ENCODE results near the gene LRBA.
"Not testable (repeated sequence)": the region's sequence is repeated elsewhere in the genome, so short reads cannot be mapped to it uniquely, and the experiment has no call there.

The LRBA gene

DNA sequence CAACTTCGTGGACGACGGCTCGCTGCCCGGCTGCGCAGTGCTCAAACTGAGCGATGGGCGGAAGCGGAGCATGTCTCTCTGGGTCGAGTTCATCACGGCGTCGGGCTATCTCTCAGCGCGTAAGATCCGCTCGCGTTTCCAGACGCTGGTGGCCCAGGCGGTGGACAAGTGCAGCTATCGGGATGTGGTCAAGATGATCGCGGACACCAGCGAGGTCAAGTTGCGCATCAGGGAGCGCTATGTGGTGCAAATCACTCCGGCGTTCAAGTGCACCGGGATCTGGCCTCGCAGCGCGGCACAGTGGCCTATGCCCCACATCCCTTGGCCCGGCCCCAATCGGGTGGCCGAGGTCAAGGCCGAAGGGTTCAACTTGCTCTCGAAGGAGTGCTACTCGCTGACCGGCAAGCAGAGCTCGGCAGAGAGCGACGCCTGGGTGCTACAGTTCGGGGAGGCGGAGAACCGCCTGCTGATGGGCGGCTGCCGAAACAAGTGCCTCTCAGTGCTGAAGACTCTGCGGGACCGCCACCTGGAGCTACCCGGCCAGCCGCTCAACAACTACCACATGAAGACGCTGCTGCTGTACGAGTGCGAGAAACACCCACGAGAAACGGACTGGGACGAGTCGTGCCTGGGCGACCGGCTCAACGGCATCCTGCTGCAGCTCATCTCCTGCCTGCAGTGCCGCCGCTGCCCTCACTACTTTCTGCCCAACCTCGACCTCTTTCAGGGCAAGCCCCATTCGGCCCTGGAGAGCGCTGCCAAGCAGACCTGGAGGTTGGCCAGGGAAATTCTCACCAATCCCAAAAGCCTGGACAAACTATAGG is 431.6 kb downstream of the LRBA start:
- DNase-seq = no peak

DNA sequence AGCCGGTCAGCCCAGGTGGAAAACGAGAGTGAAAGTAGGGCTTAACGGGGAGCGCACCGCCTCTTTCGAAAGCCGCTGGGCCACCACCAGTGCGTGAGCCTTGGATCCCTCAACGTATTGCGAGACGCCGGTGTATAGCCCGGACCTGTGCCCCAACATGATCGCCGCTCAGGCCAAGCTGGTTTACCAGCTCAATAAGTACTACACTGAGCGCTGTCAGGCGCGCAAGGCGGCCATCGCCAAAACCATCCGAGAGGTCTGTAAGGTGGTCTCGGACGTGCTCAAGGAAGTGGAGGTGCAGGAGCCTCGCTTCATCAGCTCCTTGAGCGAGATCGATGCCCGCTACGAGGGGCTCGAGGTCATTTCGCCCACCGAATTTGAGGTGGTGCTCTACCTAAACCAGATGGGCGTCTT is 432.2 kb downstream of the LRBA start:
- DNase-seq = no peak

DNA sequence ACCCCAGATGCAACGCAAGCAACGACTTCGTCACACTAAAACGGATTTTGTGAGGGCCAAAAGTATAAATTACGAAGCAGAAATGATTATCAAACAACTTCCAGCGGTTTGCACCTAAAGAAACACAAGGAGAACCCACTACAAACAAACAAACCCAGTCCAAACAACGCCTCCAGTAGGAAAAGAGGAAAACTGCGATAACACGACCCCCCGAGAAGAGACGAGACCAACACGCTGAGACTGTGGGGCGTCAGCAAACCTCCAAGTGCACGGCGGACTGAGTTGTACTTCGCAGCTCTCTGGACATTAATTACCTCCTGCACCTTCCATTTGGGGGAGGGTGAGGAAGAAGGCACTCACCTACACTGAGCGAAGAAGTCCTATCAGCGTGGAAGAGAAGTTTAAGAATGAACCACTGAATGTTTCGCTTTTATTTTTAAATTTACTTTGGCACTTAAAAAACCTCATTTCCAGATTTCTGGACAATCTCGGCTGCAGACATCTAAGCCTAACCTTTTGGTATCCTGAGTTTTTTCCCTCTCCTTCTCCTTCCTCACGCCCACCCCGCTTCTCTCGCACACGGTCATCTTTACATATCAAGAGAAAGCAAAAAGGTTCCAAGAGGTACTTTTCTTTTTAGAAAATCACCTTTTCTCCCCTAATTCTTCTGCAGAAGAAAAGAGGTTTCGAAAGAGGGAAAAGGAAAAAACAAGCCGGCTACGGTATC is 432.8 kb downstream of the LRBA start, which contains the start of gene MAB21L2:
Gene MAB21L2, plus strand, starts transcription at position 6 of the 727 bp plus-strand sequence. CDS start 879 bp downstream, outside the sequence.
- no peak for DNase-seq

DNA sequence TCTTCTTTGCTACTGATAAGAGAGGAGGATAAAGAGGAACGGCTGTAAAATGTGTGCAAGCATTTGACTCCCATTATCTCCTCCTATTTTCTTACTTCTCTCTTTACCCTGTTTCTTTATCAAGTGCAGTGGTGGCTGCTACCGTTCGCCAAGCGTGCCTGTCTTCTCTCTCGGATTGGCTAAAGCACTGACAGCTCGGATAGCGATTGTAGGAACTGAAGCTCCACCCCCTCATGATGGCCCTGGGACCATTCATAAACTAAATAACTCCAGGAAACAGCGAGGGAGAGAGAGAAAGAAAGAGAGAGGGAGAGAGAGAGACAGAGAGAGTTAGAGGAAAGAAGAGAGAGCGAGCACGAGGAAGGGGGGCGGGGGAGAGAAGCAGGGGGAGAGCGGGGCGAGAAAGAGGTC is 433.4 kb downstream of the LRBA start:
- no peak for DNase-seq

DNA sequence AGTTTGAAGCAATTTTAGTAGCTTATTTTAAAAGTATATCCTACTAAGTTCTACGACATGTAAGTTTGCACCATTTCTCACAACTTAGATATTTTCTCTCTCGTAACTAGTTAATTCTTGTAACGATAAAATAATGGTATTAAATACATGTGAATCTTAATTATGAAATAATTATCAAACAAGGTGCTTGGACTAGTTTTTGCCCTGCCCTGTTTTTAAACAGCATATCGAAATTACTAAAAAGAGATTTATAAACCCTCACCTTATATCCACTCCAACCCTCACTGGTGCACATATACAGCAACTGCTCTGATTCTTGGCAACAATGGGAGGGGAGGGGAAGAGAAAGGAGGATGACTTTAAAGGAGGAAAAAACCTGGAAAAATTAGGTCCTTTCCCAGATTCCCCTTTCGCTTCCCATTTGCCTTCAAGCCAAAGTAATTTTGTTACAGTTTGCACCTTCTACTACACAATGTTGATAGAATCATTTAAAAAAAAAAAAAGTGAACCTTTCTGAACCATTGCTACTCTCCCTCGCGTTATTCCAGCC is 434.0 kb downstream of the LRBA start:
- no peak for DNase-seq

DNA sequence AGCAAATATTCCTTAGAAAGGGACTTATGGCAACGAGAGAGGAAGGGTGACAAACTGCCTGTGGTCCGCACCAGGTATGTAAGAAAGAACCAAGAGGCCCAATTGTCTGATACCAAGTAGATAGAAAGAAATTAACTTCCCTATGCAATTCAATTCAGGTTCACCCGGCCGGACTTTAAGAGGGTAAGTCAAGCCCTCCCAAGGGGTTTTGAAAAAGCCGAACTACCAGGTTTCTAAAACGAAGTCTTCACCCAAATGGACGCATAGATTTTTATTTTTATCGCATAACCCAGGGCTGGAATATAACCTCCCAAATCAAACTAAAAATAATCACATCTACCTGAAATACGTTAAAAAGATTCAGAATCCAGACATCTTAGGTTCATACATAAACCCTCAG is 434.8 kb downstream of the LRBA start:
- no peak for DNase-seq

DNA sequence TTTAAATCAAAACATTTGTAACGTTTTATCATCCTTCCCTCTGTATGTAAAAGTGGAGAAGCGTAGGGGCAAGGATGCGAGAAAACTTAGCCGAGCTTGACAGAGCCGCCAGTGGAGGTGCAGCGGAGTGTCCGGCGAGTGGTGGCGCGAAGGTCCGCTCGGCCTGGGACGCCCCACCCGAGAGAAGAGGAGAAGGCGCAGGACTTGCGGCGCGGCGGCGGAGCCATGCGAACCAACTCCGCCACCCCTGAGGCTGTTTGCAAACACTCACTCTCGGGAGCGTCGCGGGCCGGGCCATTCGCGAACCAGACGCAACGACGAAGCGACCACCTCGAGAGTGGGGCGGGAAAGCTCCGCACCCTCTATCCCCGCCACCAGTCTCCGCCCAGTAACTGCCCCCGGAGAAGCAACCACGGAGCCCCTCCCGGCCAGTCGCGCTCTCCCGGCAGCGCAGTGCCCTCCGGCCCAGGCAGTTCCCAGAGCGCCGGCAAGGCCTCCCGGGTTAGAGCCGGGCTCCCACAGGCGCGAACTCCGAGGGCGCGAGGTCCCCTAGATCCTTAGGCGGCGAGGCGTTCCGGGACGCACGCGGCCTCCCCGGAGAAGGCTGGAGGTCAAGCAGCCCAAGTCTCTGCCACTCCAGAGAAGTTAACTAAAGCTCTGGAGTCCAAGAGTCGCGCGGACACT is 435.4 kb downstream of the LRBA start:
- no peak for DNase-seq

DNA sequence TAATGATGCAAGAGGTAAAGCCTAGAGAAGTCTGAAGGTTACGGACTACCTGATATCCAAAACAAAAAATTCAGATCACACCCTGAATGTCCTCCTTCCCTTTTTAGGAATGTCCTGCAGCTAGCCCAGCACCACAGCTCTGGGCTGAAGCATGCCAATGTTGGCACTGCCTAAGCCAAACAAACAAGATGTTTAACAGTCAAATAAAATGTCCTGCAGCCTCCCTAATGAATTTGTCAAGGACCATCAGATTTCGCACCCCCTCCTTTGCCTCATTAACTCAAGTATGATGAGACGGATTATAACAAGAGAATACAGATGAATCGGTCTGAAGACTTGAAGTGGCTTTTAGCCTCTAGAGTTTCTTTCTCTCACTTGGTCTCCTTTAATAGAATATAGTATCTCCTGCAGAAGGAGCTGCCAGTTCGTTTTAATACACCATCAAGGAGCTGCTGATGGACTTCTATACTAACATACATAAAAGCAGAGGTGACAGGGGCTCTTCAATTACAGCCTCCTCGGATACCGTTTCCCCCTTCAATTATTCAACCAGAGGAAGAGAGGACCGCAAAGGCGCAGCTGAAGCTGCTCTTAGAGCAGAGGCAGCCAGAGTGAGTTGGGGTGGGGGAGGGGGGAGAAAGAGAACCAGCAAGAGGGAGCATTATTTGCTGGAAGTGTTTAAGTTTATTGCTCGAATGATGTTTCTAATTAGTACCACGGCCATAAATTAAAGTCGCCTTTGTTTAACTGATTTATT is 436.2 kb downstream of the LRBA start:
- no peak for DNase-seq

DNA sequence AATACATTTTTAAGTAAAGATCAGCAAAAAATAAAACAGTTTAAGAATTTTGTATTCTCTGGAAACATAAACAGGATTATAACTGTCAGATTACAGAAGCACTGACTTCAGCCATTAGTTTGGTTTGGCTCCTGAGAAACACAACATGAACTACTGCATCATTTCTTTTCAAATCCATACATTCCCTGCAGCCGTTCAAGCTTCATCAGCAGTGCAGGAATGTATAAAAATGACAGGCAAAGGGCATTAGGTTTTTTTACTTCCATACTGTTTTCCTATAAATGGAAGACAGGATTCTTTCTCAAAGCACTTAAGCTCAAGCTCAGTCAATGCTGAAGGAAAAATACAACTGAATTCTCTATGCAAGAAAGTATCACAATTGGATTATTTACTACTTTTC is 437.3 kb downstream of the LRBA start:
- DNase-seq = no peak

DNA sequence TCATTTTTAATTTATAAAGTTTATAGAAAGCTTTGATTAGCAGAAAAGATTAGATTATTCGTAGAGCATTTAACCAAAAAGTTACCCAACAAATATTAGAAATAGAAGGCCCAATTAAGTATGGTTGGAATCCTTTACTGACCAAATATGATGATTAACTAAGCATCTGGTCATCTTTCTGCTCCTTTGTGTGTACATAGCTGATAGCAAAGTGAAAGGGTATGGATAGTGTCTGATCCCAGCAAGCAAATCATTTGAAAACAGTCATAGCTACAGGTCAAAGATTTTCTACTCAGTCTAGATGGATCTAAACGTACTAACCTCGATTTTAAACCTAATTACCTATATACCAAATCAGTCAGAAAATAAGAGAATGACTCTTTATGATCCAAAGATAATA is 440.4 kb downstream of the LRBA start:
- DNase-seq = no peak

DNA sequence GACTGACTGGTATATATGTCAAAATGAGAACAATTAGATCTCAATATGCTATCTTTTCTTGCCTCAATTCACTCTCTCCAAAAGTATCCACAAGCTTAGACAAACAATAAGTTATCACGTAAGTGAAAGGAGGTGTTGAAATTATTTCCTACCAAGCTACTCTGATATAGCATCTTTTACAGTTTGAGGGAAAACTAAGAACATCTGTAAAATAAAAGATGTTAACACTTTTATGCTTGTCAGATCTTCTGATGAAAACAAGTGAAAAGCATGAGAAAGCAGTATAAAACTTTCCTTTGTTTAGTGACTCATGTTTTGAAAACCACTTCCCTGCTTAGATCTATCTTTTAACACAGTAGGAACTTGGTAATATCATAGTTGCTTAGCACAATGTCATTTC is 441.6 kb downstream of the LRBA start:
- DNase-seq = no peak

DNA sequence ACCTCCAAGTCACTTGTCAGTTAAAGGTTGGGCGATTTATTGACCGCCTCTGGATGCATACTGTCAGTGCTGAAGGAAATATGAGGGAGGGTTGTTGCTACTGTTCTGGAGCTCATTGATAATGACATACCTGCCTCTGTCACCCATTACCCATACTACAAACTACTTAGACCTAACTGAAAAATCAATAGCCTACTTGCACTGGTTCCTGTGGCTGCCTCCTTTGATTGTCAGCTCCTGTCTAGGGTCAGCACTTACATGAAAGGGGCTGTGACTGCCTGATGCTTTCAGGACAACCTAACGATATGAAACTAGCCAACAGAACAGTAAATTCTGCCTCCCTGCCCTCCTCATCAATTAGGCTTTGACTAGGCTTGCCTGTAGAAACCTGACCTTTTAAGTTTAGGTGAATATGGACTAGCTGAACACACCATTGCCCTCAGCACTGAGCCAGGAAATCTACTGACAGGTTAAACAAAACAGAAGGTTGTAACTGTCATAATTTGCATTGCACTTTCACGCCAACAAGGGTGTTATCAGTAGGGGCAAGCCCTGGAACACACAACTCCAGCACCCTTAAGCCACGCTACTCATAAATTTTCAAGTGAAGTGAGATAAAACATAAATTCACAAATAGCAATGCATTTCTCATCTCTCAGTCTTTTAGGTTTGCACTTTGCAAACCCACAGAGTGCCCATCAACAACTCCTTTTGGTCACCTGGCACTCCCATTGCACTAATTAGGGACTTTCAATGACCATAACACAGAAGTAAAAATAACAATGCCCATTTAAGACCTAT is 442.2 kb downstream of the LRBA start:
- DNase-seq = no peak

DNA sequence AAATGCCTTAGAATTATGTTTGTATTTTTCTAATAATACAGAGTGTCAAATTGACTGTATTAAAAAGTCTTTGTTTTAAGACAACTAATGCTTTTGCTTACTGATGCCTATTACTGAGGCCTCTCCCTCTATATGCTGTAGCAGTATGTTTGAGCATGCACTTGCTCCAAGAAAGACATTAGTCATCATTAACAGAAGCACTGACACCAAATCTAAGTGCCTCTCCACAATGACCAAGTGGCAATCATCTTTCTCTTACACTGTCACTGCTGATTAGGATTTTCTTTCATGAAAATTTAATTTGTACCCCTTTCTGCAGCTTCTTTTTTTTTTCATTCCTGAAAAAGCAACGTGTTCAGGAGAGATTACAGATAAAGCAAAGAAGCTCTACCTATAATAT is 444.2 kb downstream of the LRBA start:
- no peak for DNase-seq

DNA sequence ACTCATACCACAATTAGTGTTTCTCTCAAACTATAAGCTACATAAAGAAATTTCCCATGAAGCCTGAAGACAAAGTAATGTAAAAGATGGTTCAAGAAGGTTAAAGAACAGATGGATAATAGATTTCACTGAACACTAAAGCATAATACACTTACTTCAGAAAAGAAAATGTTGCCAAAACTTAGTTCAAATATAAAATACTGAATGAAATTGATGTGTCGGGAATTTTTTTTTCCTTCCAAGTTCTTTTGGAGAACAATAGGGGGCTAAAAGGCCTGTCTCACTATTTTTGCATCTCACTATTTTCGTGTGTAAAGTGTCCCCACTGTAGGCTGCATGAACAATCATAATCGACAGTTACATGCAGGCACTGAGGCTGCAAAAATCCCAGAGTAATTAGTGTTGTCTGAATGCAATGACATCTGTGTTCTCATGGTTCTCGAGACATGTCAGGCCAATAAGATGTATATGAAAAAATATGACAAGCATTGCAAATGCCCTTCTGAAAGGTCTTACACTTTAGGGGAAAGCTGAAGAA is 445.0 kb downstream of the LRBA start:
- DNase-seq = no peak

DNA sequence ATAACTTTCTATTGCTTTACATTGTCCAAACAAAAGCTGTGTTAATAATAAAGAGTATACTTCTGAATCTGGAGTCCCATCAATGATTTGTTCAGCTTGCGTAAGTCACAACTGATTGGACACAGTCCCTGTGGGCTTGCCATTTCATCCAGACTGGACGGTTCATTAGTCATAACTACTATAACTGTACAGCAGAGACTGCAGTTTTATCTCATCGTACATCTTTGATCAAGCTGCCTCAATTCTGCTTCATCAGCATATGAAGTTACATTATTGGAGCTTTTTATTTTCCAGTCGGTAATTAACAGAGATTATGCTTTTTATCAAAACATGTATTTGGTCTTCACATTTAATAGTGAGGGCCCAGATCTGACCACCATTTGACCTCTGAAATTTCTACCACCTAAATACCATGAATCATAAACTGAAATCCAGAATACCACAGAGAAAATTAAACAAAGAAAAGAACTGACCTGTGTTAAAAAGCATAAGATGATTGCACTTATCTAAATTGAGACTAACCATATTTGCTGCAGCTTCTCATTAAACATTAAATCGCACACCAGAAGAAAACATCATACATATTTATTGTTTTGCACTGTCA is 445.6 kb downstream of the LRBA start:
- DNase-seq = no peak

DNA sequence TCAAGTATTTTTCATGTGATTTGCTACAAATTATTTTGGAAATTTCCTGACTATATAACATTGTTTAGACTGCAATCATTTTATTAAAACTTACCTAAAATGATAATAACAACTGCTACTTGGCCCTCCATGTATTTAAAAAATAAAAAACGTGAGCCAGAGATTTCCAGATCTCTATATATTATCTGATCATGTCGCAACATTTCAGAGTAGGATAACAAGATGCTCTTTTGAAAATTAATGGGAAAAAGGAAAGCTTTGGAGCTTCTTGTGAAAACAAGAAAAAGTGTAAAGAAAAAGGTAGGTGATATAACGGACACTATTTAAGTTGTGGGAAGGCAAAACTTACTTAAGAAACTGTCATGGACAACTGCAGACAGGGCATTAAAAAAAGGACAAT is 448.0 kb downstream of the LRBA start:
- DNase-seq = no peak

DNA sequence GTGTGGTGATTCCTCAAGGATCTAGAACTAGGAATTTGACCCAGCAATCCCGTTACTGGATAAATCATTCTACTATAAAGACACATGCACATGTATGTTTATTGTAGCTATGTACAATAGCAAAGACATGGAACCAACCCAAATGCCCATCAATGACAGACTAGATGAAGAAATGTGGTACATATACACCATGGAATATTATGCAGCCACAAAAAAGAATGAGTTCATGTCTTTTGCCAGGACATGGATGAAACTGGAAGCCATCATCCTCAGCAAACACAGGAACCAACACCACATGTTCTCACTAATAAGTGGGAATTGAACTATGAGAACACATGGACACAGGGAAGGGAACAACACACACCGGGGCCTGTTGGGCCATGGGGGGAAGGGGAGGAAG is 450.1 kb downstream of the LRBA start:
- not testable (repeated sequence) for DNase-seq

DNA sequence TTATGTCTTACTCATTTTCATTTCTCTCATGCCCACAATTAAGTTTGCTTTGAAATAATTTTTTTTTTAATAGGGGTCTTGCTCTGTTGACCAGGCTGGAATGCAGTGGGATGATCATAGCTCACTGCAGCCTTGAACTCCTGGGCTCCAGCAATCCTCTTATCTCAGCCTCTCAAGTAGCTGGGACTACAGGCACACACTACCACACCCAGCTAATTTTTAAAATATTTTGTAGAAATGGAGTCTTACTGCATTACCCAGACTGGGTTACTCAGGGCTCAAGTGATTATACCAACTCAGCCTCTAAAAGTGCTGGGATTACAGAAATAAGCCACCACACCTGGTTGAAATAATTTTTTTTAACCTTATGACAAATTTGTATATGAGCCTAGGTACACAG is 452.3 kb downstream of the LRBA start:
- no peak for DNase-seq

DNA sequence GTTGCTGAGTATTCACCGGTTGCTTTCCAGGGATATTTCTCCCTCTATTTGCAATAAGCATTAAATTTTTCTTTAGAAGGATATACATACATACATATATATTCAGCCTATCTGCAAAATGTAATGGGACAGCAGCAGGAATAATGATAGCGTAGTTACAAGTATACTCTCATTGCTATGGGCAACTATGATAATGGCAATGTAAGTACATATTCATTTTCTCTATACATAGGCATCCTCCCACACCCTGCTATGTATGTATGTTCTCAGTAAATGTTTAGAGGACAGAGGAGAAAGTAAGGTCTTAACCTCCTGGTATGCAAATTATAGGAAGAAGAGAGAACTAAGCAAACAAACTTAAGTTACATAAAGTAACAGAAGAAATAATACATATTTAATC is 452.8 kb downstream of the LRBA start:
- DNase-seq = no peak

DNA sequence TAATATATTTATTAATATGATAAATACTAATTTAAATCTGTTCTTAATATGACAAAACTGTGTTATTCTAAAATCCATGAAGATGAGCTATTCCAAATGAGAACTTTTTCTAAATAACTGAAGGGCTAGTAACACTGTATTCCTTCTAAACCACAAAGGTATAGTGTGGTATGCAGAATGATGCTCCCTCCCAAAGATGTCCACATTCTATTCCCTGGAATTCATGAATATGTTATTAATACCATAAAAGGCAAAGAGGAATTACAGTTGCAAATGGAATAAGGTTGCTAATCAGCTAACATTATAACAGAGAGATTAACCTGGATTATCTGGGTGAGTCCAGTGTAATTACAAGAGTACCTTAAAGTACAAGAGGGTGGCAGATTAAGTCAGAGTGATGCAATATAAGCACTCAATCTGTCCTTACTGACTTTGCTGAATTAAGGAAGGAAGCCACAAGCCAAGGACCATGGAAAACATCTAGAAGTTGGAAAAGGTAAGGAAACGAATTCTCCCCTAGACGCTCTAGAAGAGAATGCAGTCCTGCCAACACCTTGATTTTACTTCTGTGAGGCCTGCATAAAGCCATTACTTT is 453.8 kb downstream of the LRBA start:
- DNase-seq = no peak

DNA sequence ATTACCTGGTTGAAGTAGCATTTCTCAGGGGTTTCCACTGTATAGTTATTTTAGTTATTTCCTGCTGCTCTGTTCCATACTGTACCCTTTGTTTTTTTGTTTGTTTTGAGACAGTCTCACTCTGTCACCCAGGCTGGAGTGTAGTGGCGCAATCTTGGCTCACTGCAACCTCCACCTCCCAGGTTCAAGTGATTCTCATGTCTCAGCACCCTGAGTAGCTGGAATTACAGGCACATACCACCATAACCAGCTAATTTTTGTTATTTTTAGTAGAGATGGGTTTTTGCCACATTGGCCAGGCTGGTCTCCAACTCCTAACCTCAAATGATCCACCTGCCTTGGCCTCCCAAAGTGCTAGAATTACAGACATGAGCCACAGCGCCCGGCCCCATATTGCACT is 457.3 kb downstream of the LRBA start:
- DNase-seq = not testable (repeated sequence)

All from CD4-positive, alpha-beta T cell treated with Interleukin-10 for 1 hour (primary cell).